Measurements from ENCODE around the gene ROR1. TPM values are rescaled to one million over a fixed set of nuclear protein-coding genes. Genes with fewer than 3 reads are reported as not detected.

Gene ROR1
- total RNA-seq (2021) = 54.6 to 56.3 TPM (median 55.2 TPM) in 3 replicates
- Bru-seq, nascent RNA = percentile 94 among the genes with signal in this experiment
- long read RNA-seq, experiment 1, full-length matches to known transcripts = 114 of 229 reads
- long read RNA-seq, experiment 1, partial matches to known transcripts = 27 of 229 reads
- long read RNA-seq, experiment 1, other reads (novel, unspliced or antisense) = 88 of 229 reads
- long read RNA-seq, experiment 2, full-length matches to known transcripts = 10 of 75 reads
- long read RNA-seq, experiment 2, partial matches to known transcripts = 49 of 75 reads
- long read RNA-seq, experiment 2, other reads (novel, unspliced or antisense) = 16 of 75 reads
- long read RNA-seq, experiment 3, partial matches to known transcripts = 3 of 4 reads
- long read RNA-seq, experiment 3, other reads (novel, unspliced or antisense) = 1 of 4 reads

- Mint-ChIP-seq H3K4me1 (peaks cover 58% of the 10 kb centered on the region), H3K9me3 (no peaks in the 10 kb centered on the region), H3K27me3 (ENCODE audit: low read depth) (no peaks in the 10 kb centered on the region), H3K36me3 (no peaks in the 10 kb centered on the region), H3K27ac (peak within 1 kb of the TSS; percentile 99), H3K4me3 (peak within 1 kb of the TSS; percentile 95)
- ATAC-seq (peak; percentile 83), DNase-seq (ENCODE audit: low spot score) (peak; percentile 95)
- CTCF ChIA-PET = interaction anchor here (0.6 to 3.7 kb wide), 19 partner anchors 9 to 470 kb away, joined by 3 to 28 read pairs (median 5); no protein-coding TSS in a partner anchor
- POLR2A ChIA-PET = interaction anchor here (1.0 to 1.3 kb wide), 2 partner anchors 9 to 17 kb away, joined by 3 to 5 read pairs; no protein-coding TSS in a partner anchor
- TF ChIP-seq TCF7 (CRISPR knock-in tag; IDR thresholded peaks at IDR 0.05; ENCODE audit: low read depth) = no peak
- no peak for TF ChIP-seq CTCF (IDR thresholded peaks at IDR 0.05)
- TF ChIP-seq ZBTB21 (CRISPR knock-in tag; IDR thresholded peaks at IDR 0.05; ENCODE audit: borderline replicate concordance) = 0 out of 2 replicates have a peak, but pooled peaks have one; percentile 61
- no peak for TF ChIP-seq SMAD4 (CRISPR knock-in tag; IDR thresholded peaks at IDR 0.05)
- peak; percentile 89 for TF ChIP-seq FOXP4 (CRISPR knock-in tag; IDR thresholded peaks at IDR 0.05)
- no peak for TF ChIP-seq TEAD4 (CRISPR knock-in tag; IDR thresholded peaks at IDR 0.05)
- TF ChIP-seq MAX (CRISPR knock-in tag; IDR thresholded peaks at IDR 0.05) = peak; percentile 93
- peak; percentile 45 for TF ChIP-seq USF2 (CRISPR knock-in tag; IDR thresholded peaks at IDR 0.05)
- TF ChIP-seq ATF1 (CRISPR knock-in tag; IDR thresholded peaks at IDR 0.05) = peak; percentile 60; the same call in 1 of the 2 replicates
- TF ChIP-seq HMGXB4 (CRISPR knock-in tag; IDR thresholded peaks at IDR 0.05) = peak; percentile 99
- 0 out of 2 replicates have a peak, but pooled peaks have one; percentile 47 for TF ChIP-seq CREM (CRISPR knock-in tag; IDR thresholded peaks at IDR 0.05)
- peak; percentile 9; the same call in 1 of the 2 replicates for TF ChIP-seq NFE2L1 (CRISPR knock-in tag; IDR thresholded peaks at IDR 0.05)
- no peak for TF ChIP-seq IRF1 (CRISPR knock-in tag; IDR thresholded peaks at IDR 0.05)
- TF ChIP-seq ZNF121 (CRISPR knock-in tag; IDR thresholded peaks at IDR 0.05) = no peak
- peak; percentile 69; the same call in 1 of the 2 replicates for TF ChIP-seq TP53 (CRISPR knock-in tag; IDR thresholded peaks at IDR 0.05)
- TF ChIP-seq JUN (CRISPR knock-in tag; IDR thresholded peaks at IDR 0.05) = 0 out of 2 replicates have a peak, but pooled peaks have one; percentile 45
- TF ChIP-seq E2F5 (CRISPR knock-in tag; IDR thresholded peaks at IDR 0.05) = peak; percentile 84
- peak; percentile 83 for TF ChIP-seq FOXK1 (CRISPR knock-in tag; IDR thresholded peaks at IDR 0.05)
- no peak for TF ChIP-seq NR1H2 (CRISPR knock-in tag; IDR thresholded peaks at IDR 0.05)
- TF ChIP-seq ESRRA (CRISPR knock-in tag; IDR thresholded peaks at IDR 0.05; ENCODE audit: borderline replicate concordance) = peak; percentile 83
- TF ChIP-seq ETV6 (CRISPR knock-in tag; IDR thresholded peaks at IDR 0.05) = peak; percentile 91
- no peak for TF ChIP-seq MXD4 (CRISPR knock-in tag; IDR thresholded peaks at IDR 0.05; ENCODE audit: borderline replicate concordance)
- peak; percentile 61; the same call in 1 of the 2 replicates for TF ChIP-seq SP1 (CRISPR knock-in tag; conservative IDR thresholded peaks at IDR 0.05)
- 0 out of 2 replicates have a peak, but pooled peaks have one; percentile 50 for TF ChIP-seq EMX1 (CRISPR knock-in tag; IDR thresholded peaks at IDR 0.05)
- TF ChIP-seq CBFB (CRISPR knock-in tag; IDR thresholded peaks at IDR 0.05; ENCODE audit: low read depth) = 0 out of 2 replicates have a peak, but pooled peaks have one; percentile 59
- no peak for TF ChIP-seq ZNF512 (CRISPR knock-in tag; IDR thresholded peaks at IDR 0.05; ENCODE audit: borderline replicate concordance)
Measured at GRCh38 chr1:63773815-63774616, at the start of gene ROR1. Gene ROR1 (plus strand): TSS chr1:63774017.
